ENCODE data around the gene NTN1.

Gene NTN1

GRCh38 chr17:9232591-9233270 lies 211.4 kb downstream of the NTN1 start:
- 0 out of 2 replicates have a peak, but pooled peaks cover 2% of the 10 kb centered on the region for H3K27me3 ChIP-seq (ENCODE audit: control insufficient read depth, low read length)
- H3K79me2 ChIP-seq (ENCODE audit: control insufficient read depth, low read length), result no peaks in the 10 kb centered on the region
- no peaks in the 10 kb centered on the region for H3K9me2 ChIP-seq (replicated peaks; ENCODE audit: control insufficient read depth, low read length)
- H3K4me3 ChIP-seq (ENCODE audit: low read length), result no peak overlapping the region
- no peaks in the 10 kb centered on the region for H3K9me3 ChIP-seq (ENCODE audit: control insufficient read depth, insufficient read depth, low read length)
- no peaks in the 10 kb centered on the region for H3K36me3 ChIP-seq (ENCODE audit: control insufficient read depth, low read length)
- TF ChIP-seq CTCF (IDR thresholded peaks at IDR 0.05; ENCODE audit: low read depth, low read length, poor library complexity, severe bottlenecking), result no peak
- no peak for TF ChIP-seq EZH2phosphoT487 (IDR thresholded peaks at IDR 0.05; ENCODE audit: borderline replicate concordance, low read length)
- H3K4me2 ChIP-seq (ENCODE audit: low read length), result no peak overlapping the region
- no peaks in the 10 kb centered on the region for H3K4me1 ChIP-seq (ENCODE audit: control insufficient read depth, low read length)
- H3F3A ChIP-seq (ENCODE audit: control insufficient read depth, insufficient read depth), result no peaks in the 10 kb centered on the region
- H3K27ac ChIP-seq (ENCODE audit: low read depth, low read length), result no peak overlapping the region
- H4K20me1 ChIP-seq (ENCODE audit: control insufficient read depth, insufficient read depth, low read depth, low read length), result no peaks in the 10 kb centered on the region

- Histone ChIP-seq H3K4me2 (ENCODE audit: low read length) (no peak overlapping the region), H3K79me2 (ENCODE audit: control insufficient read depth, low read length) (no peaks in the 10 kb centered on the region), H3K4me3 (ENCODE audit: low read length) (no peak overlapping the region), H3K9me3 (ENCODE audit: control insufficient read depth, insufficient read depth, low read length) (no peaks in the 10 kb centered on the region), H3K27me3 (ENCODE audit: control insufficient read depth, low read length) (0 out of 2 replicates have a peak, but pooled peaks cover 2% of the 10 kb centered on the region), H3K36me3 (ENCODE audit: control insufficient read depth, low read length) (no peaks in the 10 kb centered on the region), H3F3A (ENCODE audit: control insufficient read depth, insufficient read depth) (no peaks in the 10 kb centered on the region), H3K27ac (ENCODE audit: low read depth, low read length) (no peak overlapping the region), H3K4me1 (ENCODE audit: control insufficient read depth, low read length) (no peaks in the 10 kb centered on the region), H3K9me2 (replicated peaks; ENCODE audit: control insufficient read depth, low read length) (no peaks in the 10 kb centered on the region), H4K20me1 (ENCODE audit: control insufficient read depth, insufficient read depth, low read depth, low read length) (no peaks in the 10 kb centered on the region)
- TF ChIP-seq CTCF (IDR thresholded peaks at IDR 0.05; ENCODE audit: low read depth, low read length, poor library complexity, severe bottlenecking) (no peak), EZH2phosphoT487 (IDR thresholded peaks at IDR 0.05; ENCODE audit: borderline replicate concordance, low read length) (no peak)
Measured at GRCh38 chr17:9233271-9233599, 211.9 kb downstream of the NTN1 start.

GRCh38 chr17:9233761-9234160 lies 212.5 kb downstream of the NTN1 start:
- no peaks in the 10 kb centered on the region for H3K4me1 ChIP-seq (ENCODE audit: control insufficient read depth, low read length)
- H4K20me1 ChIP-seq (ENCODE audit: control insufficient read depth, insufficient read depth, low read depth, low read length), result no peaks in the 10 kb centered on the region
- H3K79me2 ChIP-seq (ENCODE audit: control insufficient read depth, low read length), result no peaks in the 10 kb centered on the region
- H3F3A ChIP-seq (ENCODE audit: control insufficient read depth, insufficient read depth), result no peaks in the 10 kb centered on the region
- no peak overlapping the region for H3K4me2 ChIP-seq (ENCODE audit: low read length)
- no peaks in the 10 kb centered on the region for H3K36me3 ChIP-seq (ENCODE audit: control insufficient read depth, low read length)
- H3K9me2 ChIP-seq (replicated peaks; ENCODE audit: control insufficient read depth, low read length), result no peaks in the 10 kb centered on the region
- no peak overlapping the region for H3K27ac ChIP-seq (ENCODE audit: low read depth, low read length)
- H3K27me3 ChIP-seq (ENCODE audit: control insufficient read depth, low read length), result 0 out of 2 replicates have a peak, but pooled peaks cover 2% of the 10 kb centered on the region
- no peaks in the 10 kb centered on the region for H3K9me3 ChIP-seq (ENCODE audit: control insufficient read depth, insufficient read depth, low read length)
- no peak overlapping the region for H3K4me3 ChIP-seq (ENCODE audit: low read length)
- TF ChIP-seq EZH2phosphoT487 (IDR thresholded peaks at IDR 0.05; ENCODE audit: borderline replicate concordance, low read length), result no peak
- no peak for TF ChIP-seq CTCF (IDR thresholded peaks at IDR 0.05; ENCODE audit: low read depth, low read length, poor library complexity, severe bottlenecking)

All from DOHH2 (cell line).